Tibial artery (tissue), 4 donors: ENCODE data around the gene SRRM5.

Experiments used
- DNase-seq, 2 donors: peaks; one replicate each; pipeline ENCODE4 v3.0.0-alpha.2; 2019
- H3K27ac ChIP-seq, 2 donors: fragments of 200-600 bp; sonication (generic) in 1 of 2; 1 replicate in 1 of 2; 2 replicates in 1 of 2; pipeline ENCODE4 v1.5.1; 2018 to 2019; ENCODE audit warnings: mild to moderate bottlenecking in 1 of 2
- H3K27me3 ChIP-seq, 2 donors: fragments of 200-600 bp; sonication (generic) in 1 of 2; one replicate each; pipeline versions ENCODE4 v1.5.1 to v1.6.0; 2016 to 2019
- H3K36me3 ChIP-seq, 3 donors: fragments of 200-600 bp; sonication (generic) in 2 of 3; one replicate each; pipeline ENCODE4 v1.5.1; 2016 to 2019; ENCODE audit warnings: mild to moderate bottlenecking in 2 of 3
- H3K4me1 ChIP-seq, 4 donors: fragments of 200-600 bp; sonication (generic) in 2 of 4; 1 replicate in 3 of 4; 2 replicates in 1 of 4; pipeline ENCODE4 v1.5.1; 2016 to 2019
- H3K4me3 ChIP-seq, 2 donors: fragments of 200-600 bp; sonication (generic) in 1 of 2; 1 replicate in 1 of 2; 2 replicates in 1 of 2; pipeline ENCODE4 v1.5.1; 2018 to 2019; ENCODE audit warnings: mild to moderate bottlenecking in 2 of 2
- H3K9me3 ChIP-seq, 3 donors: fragments of 200-600 bp; sonication (generic) in 1 of 3; one replicate each; pipeline ENCODE4 v1.5.1; 2016 to 2019
- CTCF ChIP-seq, 2 experiments: fragments of 200-600 bp in 1 of 2; fragments of 450-650 bp in 1 of 2; IDR thresholded peaks; one replicate each; pipeline ENCODE4 v1.5.1; 2017 to 2019; ENCODE audit warnings: antibody characterized with exemption in 2 of 2, mild to moderate bottlenecking in 1 of 2, moderate library complexity in 1 of 2
- intact Hi-C: fragments of 100-400 bp; cut with DNase I; formaldehyde crosslinking; loops from one replicate; pipeline ENCODE4 v1.15.0; 2023; ENCODE audit warnings: low total_unique reads

Gene SRRM5

GRCh38 chr19:43624933-43625332, 13.0 kb downstream of the SRRM5 start:
- Histone ChIP-seq H3K27ac (no peak overlapping the region), H3K36me3 (no peaks in the 10 kb centered on the region), H3K4me1 (peaks cover 0 to 9% (median 3%) of the 10 kb centered on the region in 4 donors), H3K9me3 (no peaks in the 10 kb centered on the region), H3K27me3 (peaks cover 0 to 10% of the 10 kb centered on the region in 2 donors), H3K4me3 (no peak overlapping the region)
- DNase-seq = peak in 1 of 2 donors; percentile 26
- TF ChIP-seq CTCF (IDR thresholded peaks at IDR 0.05) = no peak
- intact Hi-C loops = no loop called here

- no peak for DNase-seq
Observed at GRCh38 chr19:43625918-43626579, 14.2 kb downstream of the SRRM5 start.

GRCh38 chr19:43626838-43627237, 14.9 kb downstream of the SRRM5 start:
- no peaks in the 10 kb centered on the region for H3K36me3 ChIP-seq
- H3K9me3 ChIP-seq = no peaks in the 10 kb centered on the region
- H3K27ac ChIP-seq = no peak overlapping the region
- TF ChIP-seq CTCF (IDR thresholded peaks at IDR 0.05) = no peak
- H3K4me3 ChIP-seq = no peak overlapping the region
- H3K27me3 ChIP-seq = peaks cover 0 to 10% of the 10 kb centered on the region in 2 donors
- no peak for DNase-seq
- intact Hi-C loops = no loop called here
- no peaks in the 10 kb centered on the region for H3K4me1 ChIP-seq

More at GRCh38 chr19:43625918-43626579, 14.2 kb downstream of the SRRM5 start:
- no peak for TF ChIP-seq CTCF (IDR thresholded peaks at IDR 0.05)
- no peaks in the 10 kb centered on the region for H3K4me1 ChIP-seq
- no peak overlapping the region for H3K27ac ChIP-seq
- H3K9me3 ChIP-seq = no peaks in the 10 kb centered on the region
- H3K27me3 ChIP-seq = peaks cover 0 to 10% of the 10 kb centered on the region in 2 donors
- H3K4me3 ChIP-seq = no peak overlapping the region
- no peaks in the 10 kb centered on the region for H3K36me3 ChIP-seq
- intact Hi-C loops = no loop called here

- no peak for DNase-seq
- H3K36me3 ChIP-seq = no peaks in the 10 kb centered on the region
- peaks cover 0 to 10% of the 10 kb centered on the region in 2 donors for H3K27me3 ChIP-seq
- no peak overlapping the region for H3K4me3 ChIP-seq
- no peaks in the 10 kb centered on the region for H3K9me3 ChIP-seq
- H3K4me1 ChIP-seq = no peaks in the 10 kb centered on the region
- H3K27ac ChIP-seq = no peak overlapping the region
- no peak for TF ChIP-seq CTCF (IDR thresholded peaks at IDR 0.05)
- intact Hi-C loops = no loop called here
Observed at GRCh38 chr19:43628646-43629326, 16.9 kb downstream of the SRRM5 start.

- Histone ChIP-seq H3K4me1 (peaks cover 0 to 4% (median 0%) of the 10 kb centered on the region in 4 donors), H3K27ac (no peak overlapping the region), H3K27me3 (peaks cover 0 to 24% of the 10 kb centered on the region in 2 donors), H3K36me3 (no peaks in the 10 kb centered on the region), H3K9me3 (no peaks in the 10 kb centered on the region), H3K4me3 (no peak overlapping the region)
- intact Hi-C loops = no loop called here
- no peak for DNase-seq
- no peak for TF ChIP-seq CTCF (IDR thresholded peaks at IDR 0.05)
Observed at GRCh38 chr19:43631491-43631890, 19.6 kb downstream of the SRRM5 start.
